ENCODE measurements around the gene CCSAP.

CCSAP gene

DNA sequence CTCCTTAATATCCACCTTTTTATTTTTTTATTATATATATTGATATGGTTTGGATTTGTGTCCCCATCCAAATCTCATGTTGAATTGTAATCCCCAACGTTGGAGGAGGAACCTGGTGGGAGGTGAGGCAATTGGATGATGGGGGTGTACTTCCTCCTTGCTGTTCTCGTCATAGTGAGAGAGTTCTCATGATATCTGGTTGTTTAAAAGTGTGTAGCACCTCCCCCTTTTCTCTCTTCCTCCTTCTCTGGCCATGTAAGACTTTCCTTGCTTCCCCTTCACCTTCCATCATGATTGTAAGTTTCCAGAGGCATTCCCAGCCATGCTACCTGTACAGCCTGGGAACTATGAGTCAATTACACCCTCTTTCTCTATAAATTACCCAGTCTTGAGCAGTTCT, 22.7 kb upstream of the CCSAP start:
- TF ChIP-seq, protein P1, sequence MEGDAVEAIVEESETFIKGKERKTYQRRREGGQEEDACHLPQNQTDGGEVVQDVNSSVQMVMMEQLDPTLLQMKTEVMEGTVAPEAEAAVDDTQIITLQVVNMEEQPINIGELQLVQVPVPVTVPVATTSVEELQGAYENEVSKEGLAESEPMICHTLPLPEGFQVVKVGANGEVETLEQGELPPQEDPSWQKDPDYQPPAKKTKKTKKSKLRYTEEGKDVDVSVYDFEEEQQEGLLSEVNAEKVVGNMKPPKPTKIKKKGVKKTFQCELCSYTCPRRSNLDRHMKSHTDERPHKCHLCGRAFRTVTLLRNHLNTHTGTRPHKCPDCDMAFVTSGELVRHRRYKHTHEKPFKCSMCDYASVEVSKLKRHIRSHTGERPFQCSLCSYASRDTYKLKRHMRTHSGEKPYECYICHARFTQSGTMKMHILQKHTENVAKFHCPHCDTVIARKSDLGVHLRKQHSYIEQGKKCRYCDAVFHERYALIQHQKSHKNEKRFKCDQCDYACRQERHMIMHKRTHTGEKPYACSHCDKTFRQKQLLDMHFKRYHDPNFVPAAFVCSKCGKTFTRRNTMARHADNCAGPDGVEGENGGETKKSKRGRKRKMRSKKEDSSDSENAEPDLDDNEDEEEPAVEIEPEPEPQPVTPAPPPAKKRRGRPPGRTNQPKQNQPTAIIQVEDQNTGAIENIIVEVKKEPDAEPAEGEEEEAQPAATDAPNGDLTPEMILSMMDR (IDR thresholded peaks at IDR 0.05; ENCODE audit: low read depth, low read length), result no peak
- no peak for TF ChIP-seq EZH2phosphoT487 (IDR thresholded peaks at IDR 0.05; ENCODE audit: low read depth)
- Histone ChIP-seq H3K36me3 (replicated peaks; ENCODE audit: low read depth, low read length) (peaks cover 3% of the 10 kb centered on the region), H3K27ac (ENCODE audit: low read length) (no peak overlapping the region), H3K4me1 (ENCODE audit: low read length) (peaks cover 34% of the 10 kb centered on the region), H3K9me3 (ENCODE audit: insufficient read depth, low read length) (peaks cover 9% of the 10 kb centered on the region; the same call in 1 of the 2 replicates), H3K4me3 (ENCODE audit: low read length) (no peak overlapping the region), H3K27me3 (ENCODE audit: low read depth, low read length) (peaks cover 42% of the 10 kb centered on the region), H3K9ac (ENCODE audit: low read length) (no peak overlapping the region), H3K4me2 (ENCODE audit: low read length) (no peak overlapping the region), H2AFZ (ENCODE audit: low read depth, low read length) (no peak overlapping the region), H3K79me2 (ENCODE audit: low read length) (no peaks in the 10 kb centered on the region), H4K20me1 (ENCODE audit: insufficient read depth, low read length) (no peaks in the 10 kb centered on the region)

DNA sequence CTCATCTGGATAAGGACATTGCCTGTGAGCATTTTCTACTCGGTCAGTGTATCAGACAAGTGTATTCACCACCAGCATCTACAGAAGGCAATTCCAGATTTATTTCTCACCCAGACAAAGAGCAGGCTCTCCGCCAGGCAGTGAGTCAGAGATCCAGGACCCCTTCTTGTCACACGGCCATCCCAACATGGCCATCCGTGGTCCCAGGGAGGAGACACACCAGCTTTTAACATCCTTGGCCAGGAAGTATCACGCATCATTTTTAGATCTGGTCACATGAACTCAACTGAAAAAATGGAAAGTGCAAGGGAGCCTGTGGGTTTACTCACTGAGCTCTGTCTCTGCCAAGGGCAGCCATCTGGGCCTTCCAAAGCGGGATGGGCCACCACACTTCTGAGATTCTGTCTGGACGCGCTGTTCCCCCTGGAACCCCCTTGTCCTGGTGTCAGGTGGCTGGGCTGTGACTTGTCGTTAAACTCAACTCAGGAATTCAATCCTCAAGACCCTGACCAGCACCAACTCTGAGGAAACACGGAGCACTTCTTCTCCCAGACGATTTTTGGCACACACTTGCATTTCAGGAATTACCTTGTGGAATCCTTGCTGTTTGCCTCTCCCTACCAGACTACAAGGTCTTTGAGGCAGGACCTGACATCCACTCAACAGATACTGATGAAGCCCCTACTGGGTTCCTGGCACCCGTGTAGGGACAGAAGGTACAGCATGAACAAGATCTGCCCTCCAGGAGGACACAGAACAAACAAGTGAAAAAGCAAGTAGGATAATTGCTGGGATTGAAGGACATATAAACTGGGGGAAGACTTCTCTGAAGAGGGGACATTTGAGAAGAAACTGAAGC, 21.6 kb upstream of the CCSAP start:
- H4K20me1 ChIP-seq (ENCODE audit: insufficient read depth, low read length), result no peaks in the 10 kb centered on the region
- H2AFZ ChIP-seq (ENCODE audit: low read depth, low read length), result no peak overlapping the region
- no peak overlapping the region for H3K27ac ChIP-seq (ENCODE audit: low read length)
- peaks cover 28% of the 10 kb centered on the region for H3K4me1 ChIP-seq (ENCODE audit: low read length)
- no peaks in the 10 kb centered on the region for H3K79me2 ChIP-seq (ENCODE audit: low read length)
- H3K27me3 ChIP-seq (ENCODE audit: low read depth, low read length), result peaks cover 47% of the 10 kb centered on the region
- no peak for TF ChIP-seq EZH2phosphoT487 (IDR thresholded peaks at IDR 0.05; ENCODE audit: low read depth)
- TF ChIP-seq, protein P1 (IDR thresholded peaks at IDR 0.05; ENCODE audit: low read depth, low read length), result no peak
- no peak overlapping the region for H3K4me2 ChIP-seq (ENCODE audit: low read length)
- H3K9ac ChIP-seq (ENCODE audit: low read length), result no peak overlapping the region
- peaks cover 9% of the 10 kb centered on the region; the same call in 1 of the 2 replicates for H3K9me3 ChIP-seq (ENCODE audit: insufficient read depth, low read length)
- peaks cover 3% of the 10 kb centered on the region for H3K36me3 ChIP-seq (replicated peaks; ENCODE audit: low read depth, low read length)
- no peak overlapping the region for H3K4me3 ChIP-seq (ENCODE audit: low read length)

DNA sequence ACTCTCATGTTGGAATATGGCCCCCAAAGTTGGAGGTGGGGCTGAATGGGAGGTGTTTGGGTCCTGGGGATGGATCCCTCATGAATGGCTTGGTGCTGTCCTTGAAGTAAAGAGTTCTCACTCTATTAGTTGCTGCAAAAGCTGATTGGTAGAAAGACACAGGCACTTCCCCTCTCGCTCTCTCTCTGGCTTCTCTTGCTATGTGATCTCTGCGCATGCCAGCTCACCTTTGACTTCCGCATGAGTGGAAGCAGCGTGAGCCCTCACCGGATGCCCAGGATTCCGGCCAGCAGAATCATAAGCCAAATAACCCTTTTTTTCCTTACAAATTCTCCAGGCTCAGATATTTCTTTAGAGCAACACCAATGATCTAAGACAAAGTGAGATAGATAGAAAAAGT, 20.9 kb upstream of the CCSAP start:
- Histone ChIP-seq H3K9me3 (ENCODE audit: insufficient read depth, low read length) (peaks cover 9% of the 10 kb centered on the region; the same call in 1 of the 2 replicates), H3K36me3 (replicated peaks; ENCODE audit: low read depth, low read length) (peaks cover 3% of the 10 kb centered on the region), H3K4me2 (ENCODE audit: low read length) (no peak overlapping the region), H3K9ac (ENCODE audit: low read length) (no peak overlapping the region), H3K27ac (ENCODE audit: low read length) (no peak overlapping the region), H3K4me3 (ENCODE audit: low read length) (no peak overlapping the region), H3K4me1 (ENCODE audit: low read length) (peaks cover 22% of the 10 kb centered on the region), H4K20me1 (ENCODE audit: insufficient read depth, low read length) (no peaks in the 10 kb centered on the region), H2AFZ (ENCODE audit: low read depth, low read length) (no peak overlapping the region), H3K79me2 (ENCODE audit: low read length) (no peaks in the 10 kb centered on the region), H3K27me3 (ENCODE audit: low read depth, low read length) (peaks cover 52% of the 10 kb centered on the region)
- TF ChIP-seq EZH2phosphoT487 (IDR thresholded peaks at IDR 0.05; ENCODE audit: low read depth), result no peak
- TF ChIP-seq, protein P1 (IDR thresholded peaks at IDR 0.05; ENCODE audit: low read depth, low read length), result no peak

DNA sequence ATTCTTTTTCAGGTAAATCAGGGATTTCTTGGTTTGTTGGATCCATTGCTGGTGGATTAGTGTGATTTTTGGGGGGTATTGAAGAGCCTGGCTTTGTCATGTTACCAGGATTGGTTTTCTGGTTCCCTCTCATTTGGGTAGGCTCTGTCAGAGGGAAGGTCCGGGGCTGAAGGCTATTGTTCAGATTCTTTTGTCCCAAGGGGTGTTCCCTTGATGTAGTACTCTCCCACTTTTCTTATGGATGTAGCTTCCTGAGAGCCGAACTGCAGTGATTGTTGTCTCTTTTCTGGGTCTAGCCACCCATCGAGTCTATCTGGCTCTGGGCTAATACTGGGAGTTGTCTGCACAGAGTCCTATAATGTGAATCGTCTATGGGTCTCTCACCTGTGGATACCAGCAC, 17.6 kb upstream of the CCSAP start:
- Histone ChIP-seq H3K9me3 (ENCODE audit: insufficient read depth, low read length) (0 out of 2 replicates have a peak, but pooled peaks cover 5% of the 10 kb centered on the region), H3K4me2 (ENCODE audit: low read length) (no peak overlapping the region), H3K4me1 (ENCODE audit: low read length) (peaks cover 3% of the 10 kb centered on the region; the same call in 1 of the 2 replicates), H3K36me3 (replicated peaks; ENCODE audit: low read depth, low read length) (peaks cover 2% of the 10 kb centered on the region), H3K79me2 (ENCODE audit: low read length) (no peaks in the 10 kb centered on the region), H3K4me3 (ENCODE audit: low read length) (no peak overlapping the region), H3K27ac (ENCODE audit: low read length) (no peak overlapping the region), H4K20me1 (ENCODE audit: insufficient read depth, low read length) (no peaks in the 10 kb centered on the region), H3K27me3 (ENCODE audit: low read depth, low read length) (peaks cover 66% of the 10 kb centered on the region), H3K9ac (ENCODE audit: low read length) (no peak overlapping the region), H2AFZ (ENCODE audit: low read depth, low read length) (no peak overlapping the region)
- no peak for TF ChIP-seq EZH2phosphoT487 (IDR thresholded peaks at IDR 0.05; ENCODE audit: low read depth)
- TF ChIP-seq, protein P1 (IDR thresholded peaks at IDR 0.05; ENCODE audit: low read depth, low read length), result no peak

Measured in OCI-LY3 (cell line).